Stimulated activated CD4-positive, alpha-beta T cell treated with anti-CD3 and anti-CD28 coated beads, Interleukin-2, amount 100 ng/mL, for 24 hours (primary cell): ENCODE measurements around the gene SLC35F3.

ENCODE experiments used
- DNase-seq, 2 donors: peaks; one replicate each; pipeline ENCODE4 v3.0.0-alpha.2; 2020

SLC35F3 gene

GRCh38 chr1:234265321-234265720 is 360.8 kb downstream of the SLC35F3 start:
- no peak for DNase-seq

- no peak for DNase-seq
Observed at GRCh38 chr1:234265861-234266260, 361.4 kb downstream of the SLC35F3 start.

- DNase-seq: no peak
Observed at GRCh38 chr1:234270093-234270492, 365.6 kb downstream of the SLC35F3 start.

GRCh38 chr1:234270581-234271242 is 366.2 kb downstream of the SLC35F3 start:
- no peak for DNase-seq

GRCh38 chr1:234271243-234271606 is 366.7 kb downstream of the SLC35F3 start:
- no peak for DNase-seq

- no peak for DNase-seq
Observed at GRCh38 chr1:234272656-234273312, 368.3 kb downstream of the SLC35F3 start.

- no peak for DNase-seq
Observed at GRCh38 chr1:234273981-234274380, 369.5 kb downstream of the SLC35F3 start.

- no peak for DNase-seq
Observed at GRCh38 chr1:234276151-234276788, 371.8 kb downstream of the SLC35F3 start.

GRCh38 chr1:234277161-234277868 is 372.8 kb downstream of the SLC35F3 start:
- DNase-seq: no peak

GRCh38 chr1:234279021-234279420 is 374.5 kb downstream of the SLC35F3 start:
- no peak for DNase-seq

GRCh38 chr1:234280500-234280899 is 376.0 kb downstream of the SLC35F3 start:
- DNase-seq: no peak

GRCh38 chr1:234281826-234282489 is 377.5 kb downstream of the SLC35F3 start:
- no peak for DNase-seq

- no peak for DNase-seq
Observed at GRCh38 chr1:234286206-234286605, 381.7 kb downstream of the SLC35F3 start.

GRCh38 chr1:234288946-234289345 is 384.5 kb downstream of the SLC35F3 start:
- DNase-seq: no peak

- DNase-seq: no peak
Observed at GRCh38 chr1:234289538-234290305, 385.2 kb downstream of the SLC35F3 start.

GRCh38 chr1:234292011-234292410 is 387.5 kb downstream of the SLC35F3 start:
- DNase-seq: no peak

GRCh38 chr1:234292548-234292947 is 388.1 kb downstream of the SLC35F3 start:
- no peak for DNase-seq

GRCh38 chr1:234294109-234294817 is 389.8 kb downstream of the SLC35F3 start:
- DNase-seq: no peak

- DNase-seq: no peak
Observed at GRCh38 chr1:234295068-234295467, 390.6 kb downstream of the SLC35F3 start.

GRCh38 chr1:234295626-234296025 is 391.1 kb downstream of the SLC35F3 start:
- no peak for DNase-seq

GRCh38 chr1:234296496-234296895 is 392.0 kb downstream of the SLC35F3 start:
- no peak for DNase-seq

- no peak for DNase-seq
Observed at GRCh38 chr1:234297668-234298067, 393.2 kb downstream of the SLC35F3 start.
